Measurements from ENCODE around the gene WHRN.

- no peak for TF ChIP-seq EZH2phosphoT487 (IDR thresholded peaks at IDR 0.05; ENCODE audit: unreplicated experiment)
- no peak for TF ChIP-seq CREB1 (CRISPR knock-in tag; IDR thresholded peaks at IDR 0.05; ENCODE audit: low read depth)
- TF ChIP-seq CTCF (conservative IDR thresholded peaks at IDR 0.05; ENCODE audit: low read depth in 2 of 2): no peak
- no peak for TF ChIP-seq EZH2 (IDR thresholded peaks at IDR 0.05; ENCODE audit: low read depth, unreplicated experiment)
Observed at GRCh38 chr9:114480746-114481435, 24.4 kb downstream of the WHRN start.

All from GM23338 (cell line).